K562 (cell line): ENCODE results near the gene EPHB3. TPM values are rescaled to one million over a fixed set of nuclear protein-coding genes. Genes with fewer than 3 reads are reported as not detected.

Experiments
- ATAC-seq: fragments of 200-7000 bp; cut with Tn5 transposase; 3 replicates; pipeline ENCODE4 v1.9.1; 2020; ENCODE audit warnings: moderate library complexity
- BruUV-seq: library from RNA; stranded (reverse); fragments of 400-500 nt; replicated peaks from 2 replicates; lab custom pipeline; 2021; lab: Mats Ljungman, UMichigan
- CTCF ChIA-PET: fragments of 300-600 bp; formaldehyde crosslinking; extraction: SDS; loops from one replicate; lab custom pipeline; 2021; ENCODE audit warnings: low intra/inter-chr PET ratio; lab: Yijun Ruan, JAX
- POLR2A ChIA-PET: fragments of 300-600, 350-650 bp; sonication (Branson Sonifier 250); formaldehyde crosslinking; extraction: SDS; loops from one replicate; lab custom pipeline; 2021; ENCODE audit warnings: antibody characterized with exemption, inconsistent platforms; lab: Yijun Ruan, JAX
- DNase-seq, 4 experiments: peaks; one replicate each; pipeline versions ENCODE4 v3.0.0 to v3.0.0-alpha.2; 2011 to 2018; ENCODE audit warnings: low spot score in 3 of 4, mixed read lengths in 3 of 4; ENCODE audit errors: extremely low read depth in 1 of 4
- FAIRE-seq: peaks from 2 replicates; lab custom pipeline; 2011; peaks lifted over from hg19 to GRCh38; lab: Jason Lieb, UNC
- H2AFZ ChIP-seq: 2 replicates; pipeline ENCODE4 v1.6.0; 2011; ENCODE audit warnings: low read depth, low read length, control low read depth, inconsistent platforms
- H3K27ac ChIP-seq: fragments of 200-600 bp; 3 replicates; pipeline ENCODE4 v1.8.0; 2011; ENCODE audit warnings: low read depth, mild to moderate bottlenecking, control low read depth, inconsistent platforms, low read length, moderate library complexity, mixed read lengths; ENCODE audit errors: extremely low read depth
- H3K27me3 ChIP-seq, 2 experiments: fragments of 300-600 bp in 1 of 2; 2 replicates in 1 of 2; 3 replicates in 1 of 2; pipeline versions ENCODE4 v1.6.0 to v1.8.0; 2011; ENCODE audit warnings: inconsistent platforms in 2 of 2, low read length in 2 of 2, mild to moderate bottlenecking in 1 of 2, mixed read lengths in 1 of 2, moderate library complexity in 1 of 2; ENCODE audit not compliant: control insufficient read depth in 2 of 2, insufficient read depth in 2 of 2
- H3K36me3 ChIP-seq: fragments of 300-600 bp; 3 replicates; pipeline ENCODE4 v1.8.0; 2011; ENCODE audit warnings: mild to moderate bottlenecking, low read length, inconsistent platforms; ENCODE audit not compliant: control insufficient read depth, insufficient read depth
- H3K4me1 ChIP-seq, 2 experiments: fragments of 200-600 bp in 1 of 2; replicated peaks in 1 of 2; 2 replicates in 1 of 2; 3 replicates in 1 of 2; pipeline versions ENCODE4 v1.5.1 to v1.8.0; 2011; ENCODE audit warnings: inconsistent platforms in 2 of 2, low read length in 2 of 2, mild to moderate bottlenecking in 1 of 2, mixed read lengths in 1 of 2, moderate library complexity in 1 of 2; ENCODE audit not compliant: control insufficient read depth in 2 of 2, insufficient read depth in 2 of 2
- H3K4me2 ChIP-seq: 2 replicates; pipeline ENCODE4 v1.6.1; 2011; ENCODE audit warnings: low read length, control low read depth, inconsistent platforms, mixed read lengths; ENCODE audit not compliant: insufficient read depth
- H3K4me3 ChIP-seq: fragments of 200-600 bp; sonication (generic), shearing (Covaris generic); 2 replicates; pipeline ENCODE4 v1.5.1; 2016; ENCODE audit warnings: control low read depth, inconsistent platforms
- H3K79me2 ChIP-seq: fragments of 200-600 bp; 3 replicates; pipeline ENCODE4 v1.8.0; 2011; ENCODE audit warnings: low read length, inconsistent platforms; ENCODE audit not compliant: control insufficient read depth, insufficient read depth
- H3K9ac ChIP-seq, 2 experiments: 2 replicates each; pipeline versions ENCODE4 v1.6.0 to v1.6.1; 2011; ENCODE audit warnings: low read depth in 2 of 2, low read length in 2 of 2, control low read depth in 1 of 2, inconsistent platforms in 1 of 2, mild to moderate bottlenecking in 1 of 2, mixed read lengths in 1 of 2; ENCODE audit not compliant: insufficient read depth in 1 of 2
- H3K9me1 ChIP-seq: one replicate; pipeline ENCODE4 v1.6.0; 2011; ENCODE audit warnings: inconsistent platforms, mild to moderate bottlenecking, low read length, moderate library complexity; ENCODE audit not compliant: control insufficient read depth, insufficient read depth
- H3K9me3 ChIP-seq: replicated peaks from 2 replicates; pipeline ENCODE4 v1.5.1; 2011; ENCODE audit warnings: low read depth, low read length, inconsistent platforms; ENCODE audit not compliant: control insufficient read depth, insufficient read depth
- H4K20me1 ChIP-seq: replicated peaks from 2 replicates; pipeline ENCODE4 v1.6.1; 2011; ENCODE audit warnings: low read length, inconsistent platforms, mixed read lengths; ENCODE audit not compliant: control insufficient read depth, insufficient read depth
- CCAR2 ChIP-seq: fragments of 200-400 bp; formaldehyde crosslinking; IDR thresholded peaks from 2 replicates; pipeline ENCODE4 v1.6.1; 2017; ENCODE audit warnings: mild to moderate bottlenecking, low read depth, low read length
- CGGBP1 ChIP-seq: fragments of 250-450 bp; sonication (Bioruptor Pico); IDR thresholded peaks from 2 replicates; pipeline ENCODE4 v1.9.0; 2021; ENCODE audit warnings: mild to moderate bottlenecking
- CREB5 ChIP-seq: fragments of 250-450 bp; sonication (Bioruptor Pico); IDR thresholded peaks from 2 replicates; pipeline ENCODE4 v1.5.0; 2020; ENCODE audit warnings: mild to moderate bottlenecking
- HBP1 ChIP-seq: fragments of 450-650 bp; formaldehyde crosslinking; IDR thresholded peaks from 2 replicates; pipeline ENCODE4 v1.4.0; 2022; ENCODE audit warnings: missing genetic modification characterization
- JUNB ChIP-seq: fragments of 450-650 bp; formaldehyde crosslinking; conservative IDR thresholded peaks from 2 replicates; pipeline ENCODE4 v1.4.0; 2020; ENCODE audit warnings: mild to moderate bottlenecking
- KAT2B ChIP-seq: IDR thresholded peaks from one replicate; pipeline ENCODE4 v1.6.1; 2012; ENCODE audit warnings: low read depth, mild to moderate bottlenecking, control low read depth, inconsistent platforms, low read length, moderate library complexity
- KDM1A ChIP-seq, 2 experiments: fragments of 450-650 bp; IDR thresholded peaks; 2 replicates each; pipeline ENCODE4 v1.6.1; 2016; ENCODE audit warnings: mild to moderate bottlenecking in 2 of 2
- KDM2B ChIP-seq: fragments of 250-450 bp; sonication (Bioruptor Pico); IDR thresholded peaks from 2 replicates; pipeline ENCODE4 v1.8.0; 2021; ENCODE audit warnings: mild to moderate bottlenecking, moderate library complexity
- PTTG1 ChIP-seq: fragments of 450-650 bp; IDR thresholded peaks from 2 replicates; pipeline ENCODE4 v1.6.1; 2016; ENCODE audit warnings: low read depth, mild to moderate bottlenecking, missing genetic modification characterization, missing compliant biosample characterization
- RFX5 ChIP-seq: IDR thresholded peaks from 2 replicates; pipeline ENCODE4 v1.6.1; 2011; ENCODE audit warnings: low read depth, mild to moderate bottlenecking, improper control_type of control experiment, low read length
- TARDBP ChIP-seq: fragments of 450-650 bp; IDR thresholded peaks from 2 replicates; pipeline ENCODE4 v1.6.1; 2016
- ZNF146 ChIP-seq: IDR thresholded peaks from one replicate; pipeline ENCODE4 v1.6.1; 2018; ENCODE audit warnings: missing compliant biosample characterization; ENCODE audit not compliant: unreplicated experiment
- ZNF511 ChIP-seq: sonication (generic); formaldehyde crosslinking; IDR thresholded peaks from 2 replicates; pipeline ENCODE4 v1.8.0; 2022; ENCODE audit warnings: mild to moderate bottlenecking, missing genetic modification reagents
- WGBS: fragments of 100-300 bp; shearing (Covaris generic); methylation state at CpG from one replicate; pipeline ENCODE4 v1.1.6; 2016; ENCODE audit warnings: low coverage, mixed read lengths; ENCODE audit not compliant: insufficient coverage; ENCODE audit errors: missing lambda C conversion rate; 5-methylcytosine and 5-hydroxymethylcytosine counted together
- in situ Hi-C: fragments of 300-500 bp; cut with MboI; formaldehyde crosslinking; loops from 4 replicates; pipeline ENCODE4 v1.15.0; 2018; ENCODE audit warnings: inconsistent platforms, mixed read lengths
- intact Hi-C: fragments of 100-400 bp; cut with micrococcal nuclease; formaldehyde crosslinking; loops from 2 replicates; pipeline ENCODE4 v1.14.2; 2022
- polyA plus RNA-seq, 8 experiments: library from polyadenylated mRNA; depleted of rRNA in 4 of 8; stranded (reverse) in 5 of 8; unstranded in 3 of 8; fragments of >200 nt; fragmentation: Nextera tagmentation in 2 of 8; fragmentation: Illumina TruSeq in 1 of 8; extraction: Ambion mirVana in 2 of 8; extraction: Trizol in 1 of 8; gene quantifications; 2 replicates each; pipeline versions ENCODE4 v1.2.1 to v1.2.3, GENCODE V29; 2011 to 2014; ENCODE audit warnings: inconsistent platforms in 1 of 8, missing spikeins in 1 of 8
- total RNA-seq, 7 experiments: library from RNA; depleted of rRNA in 6 of 7; stranded (reverse); fragments of >200 nt in 6 of 7; fragmentation: Illumina TruSeq in 2 of 7; extraction: Trizol in 2 of 7; gene quantifications; 2 replicates each; pipeline versions ENCODE4 v1.2.1 to v1.2.3, GENCODE V29; 2011 to 2021; ENCODE audit warnings: low replicate concordance in 1 of 7

The EPHB3 gene
- total and polyA plus RNA-seq, 9 of the 15 experiments (the other 6 are each of a cell fraction or from before 2014, with no cell fraction given): not detected

- TF ChIP-seq CCAR2 (no peak), ZNF511 (CRISPR knock-in tag) (no peak), CREB5 (CRISPR knock-in tag) (no peak), PTTG1 (tag) (no peak)
Observed at GRCh38 chr3:184595726-184596125, 34.1 kb downstream of the EPHB3 start (continued).

GRCh38 chr3:184596233-184596632, 34.6 kb downstream of the EPHB3 start:
- ChIA-PET CTCF (no interaction called here), POLR2A (no interaction called here)

More at GRCh38 chr3:184596233-184596632, 34.6 kb downstream of the EPHB3 start:
- DNase-seq (no peak), ATAC-seq (no peak), FAIRE-seq (no peak)
- Histone ChIP-seq H3K4me3 (no peak overlapping the region), H3K36me3 (no peaks in the 10 kb centered on the region), H3K27ac (no peak overlapping the region), H3K9me1 (peaks cover 3% of the 10 kb centered on the region), H3K9ac (no peak overlapping the region), H3K4me2 (no peak overlapping the region), H2AFZ (no peak overlapping the region), H3K9me3 (no peaks in the 10 kb centered on the region), H3K27me3 (peaks cover 17 to 92% of the 10 kb centered on the region in 2 experiments), H4K20me1 (peaks cover 3% of the 10 kb centered on the region; the same call in 1 of the 2 replicates), H3K79me2 (no peaks in the 10 kb centered on the region), H3K4me1 (no peaks in the 10 kb centered on the region; a peak in 1 of 5 replicates)
- no TSS peak for BruUV-seq
- WGBS: 0% methylated on average over 4 of the region's 5 CpGs
- intact Hi-C loops: no loop called here
- no peak for TF ChIP-seq TARDBP
- no peak for TF ChIP-seq RFX5
- no peak for TF ChIP-seq ZNF146
- TF ChIP-seq KDM2B (CRISPR knock-in tag): no peak
- no peak for TF ChIP-seq HBP1
- no peak for TF ChIP-seq JUNB (CRISPR knock-in tag)
- TF ChIP-seq KAT2B: no peak
- no peak for TF ChIP-seq KDM1A (IDR thresholded peaks at IDR 0.05)
- TF ChIP-seq CGGBP1: no peak
- TF ChIP-seq, all 486 proteins: peak for 0
- in situ Hi-C loops: no loop called here
